HL-60/S4 treated with retinoic acid at 250 ng/mL for 4 days and 3 days (cell line): Measurements from ENCODE around the gene VGLL3.
"Not testable (repeated sequence)": the region's sequence is repeated elsewhere in the genome, so short reads cannot be mapped to it uniquely, and the experiment has no call there.

Experiments
- in situ Hi-C: fragments of 300-500 bp; cut with MboI; formaldehyde crosslinking; loops from 2 replicates; pipeline ENCODE4 v1.7.0; 2022; ENCODE audit warnings: low sequenced_read_pairs

The VGLL3 gene

DNA sequence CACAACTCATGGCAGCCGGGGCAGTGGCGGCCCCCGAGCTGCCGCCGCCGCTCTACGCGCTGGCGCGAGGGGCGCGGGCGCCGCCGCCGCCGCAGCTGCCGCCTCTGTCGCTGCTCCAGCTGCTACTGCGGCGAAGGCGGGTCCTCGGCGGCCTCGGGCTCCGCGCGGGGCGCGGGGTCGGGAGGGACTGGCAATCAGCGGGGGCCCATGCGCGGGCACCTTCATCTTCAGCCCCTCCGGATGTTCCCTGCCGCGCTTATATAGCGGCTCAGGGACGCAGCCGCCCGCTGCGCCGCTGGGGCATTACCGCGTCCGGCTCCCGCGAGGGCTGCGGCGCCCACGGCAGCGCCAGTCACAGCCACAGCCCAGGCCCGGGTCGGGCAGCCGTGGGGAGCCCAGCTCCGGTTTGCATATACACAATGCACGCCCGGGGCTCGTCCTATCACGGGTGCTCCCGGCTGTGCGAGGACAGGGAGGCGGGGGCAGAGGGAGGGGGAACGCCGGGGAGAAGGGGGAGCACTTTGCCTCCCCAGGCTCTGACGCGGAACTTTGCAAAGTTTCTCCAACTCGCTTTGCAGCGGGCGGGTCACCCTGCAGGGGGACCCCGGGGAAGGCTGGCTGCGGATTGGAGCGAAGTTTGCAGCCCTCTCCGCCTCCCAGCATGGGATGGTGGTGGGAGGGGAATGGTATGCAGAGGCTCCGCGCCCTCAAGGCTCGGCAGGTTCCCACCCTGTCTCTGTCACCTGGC is at the start of gene VGLL3:
Gene VGLL3 (minus strand): TSS at position 416 of the 748 bp plus-strand sequence. CDS start 406 bp downstream, at position 10.
- in situ Hi-C loops, result no loop called here

DNA sequence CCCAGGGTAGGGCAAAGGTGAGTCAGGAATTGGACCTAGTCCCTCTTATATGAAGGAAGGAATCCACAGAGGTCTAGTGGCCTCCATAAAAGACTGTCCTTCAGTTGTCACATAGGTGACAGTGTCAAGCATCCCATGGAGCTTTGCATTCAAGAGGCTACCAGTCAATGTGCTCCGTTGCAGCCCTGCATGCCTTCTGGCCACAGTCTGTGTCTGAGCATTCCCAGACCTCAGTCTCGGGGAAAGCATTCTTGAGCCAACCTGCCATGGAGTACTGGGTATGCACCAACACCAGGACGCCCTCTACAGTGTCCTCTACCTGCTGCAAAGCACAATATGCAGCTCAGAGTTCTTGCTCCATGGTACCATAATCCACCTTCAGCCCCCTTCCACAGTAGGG is 46.7 kb upstream of the VGLL3 start:
- in situ Hi-C loops, result no loop called here

DNA sequence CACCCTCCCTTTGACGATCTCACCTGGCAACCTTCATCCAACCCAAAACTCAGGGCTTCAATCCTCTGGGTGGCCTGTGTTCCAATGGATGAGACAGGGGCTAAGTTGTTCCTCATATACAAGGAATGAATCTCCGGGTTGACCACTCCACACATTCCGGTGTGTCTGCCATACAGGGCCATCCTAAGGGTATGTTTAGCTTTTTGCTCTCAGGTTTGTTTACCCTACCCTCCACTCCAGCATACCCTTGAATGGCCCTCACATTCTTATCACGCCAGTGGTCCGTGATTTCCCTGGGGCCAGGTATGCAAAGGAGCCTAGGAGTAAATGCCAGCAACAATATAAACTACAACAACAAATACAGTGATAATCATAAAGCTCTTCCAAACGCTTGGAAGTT is 45.7 kb upstream of the VGLL3 start:
- in situ Hi-C loops, result no loop called here

DNA sequence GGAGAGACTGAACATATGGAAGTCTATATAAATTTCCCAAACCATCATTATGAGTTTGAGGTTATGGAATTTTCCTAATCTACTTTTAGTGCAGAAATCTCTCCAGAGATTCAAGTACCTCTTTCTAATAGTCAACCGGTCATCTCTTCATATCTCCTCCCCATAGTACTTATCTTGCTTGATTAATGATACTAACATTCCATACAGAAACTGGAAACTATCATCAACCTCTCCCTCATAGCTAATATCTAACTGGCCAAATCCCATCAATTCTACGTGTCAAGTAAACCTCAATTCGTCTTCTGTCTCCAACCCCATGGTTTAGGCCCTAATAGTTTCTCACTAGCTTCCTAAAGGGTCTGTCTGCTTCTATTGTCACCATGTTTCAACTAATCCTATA is 44.4 kb upstream of the VGLL3 start:
- in situ Hi-C loops, result no loop called here

DNA sequence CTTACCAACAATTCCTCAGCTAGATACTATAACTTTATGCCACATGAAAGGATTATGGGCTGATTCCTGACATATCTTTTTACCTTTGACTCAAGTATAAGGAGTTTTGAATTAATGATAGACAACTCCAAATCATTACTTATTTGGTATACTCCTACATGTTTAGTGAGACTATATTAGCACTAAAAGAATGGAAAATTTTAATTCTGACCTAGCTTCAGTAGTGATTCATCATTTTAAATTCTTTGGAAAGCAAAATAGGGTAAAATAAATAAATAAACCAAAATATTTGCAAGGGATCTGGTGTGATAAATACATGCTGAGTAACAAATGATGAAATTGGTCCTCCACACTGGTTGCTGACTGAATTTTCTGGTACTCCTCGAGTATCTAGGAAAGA is 42.3 kb upstream of the VGLL3 start:
- in situ Hi-C loops, result no loop called here

GRCh38 chr3:87025661-87026645 is 35.0 kb upstream of the VGLL3 start:
- in situ Hi-C loops, result no loop called here

GRCh38 chr3:87017370-87017769 is 26.4 kb upstream of the VGLL3 start:
- in situ Hi-C loops, result not testable (repeated sequence)

- in situ Hi-C loops, result no loop called here
These were observed 18.3 kb upstream of the VGLL3 start for GRCh38 chr3:87009271-87009670.

DNA sequence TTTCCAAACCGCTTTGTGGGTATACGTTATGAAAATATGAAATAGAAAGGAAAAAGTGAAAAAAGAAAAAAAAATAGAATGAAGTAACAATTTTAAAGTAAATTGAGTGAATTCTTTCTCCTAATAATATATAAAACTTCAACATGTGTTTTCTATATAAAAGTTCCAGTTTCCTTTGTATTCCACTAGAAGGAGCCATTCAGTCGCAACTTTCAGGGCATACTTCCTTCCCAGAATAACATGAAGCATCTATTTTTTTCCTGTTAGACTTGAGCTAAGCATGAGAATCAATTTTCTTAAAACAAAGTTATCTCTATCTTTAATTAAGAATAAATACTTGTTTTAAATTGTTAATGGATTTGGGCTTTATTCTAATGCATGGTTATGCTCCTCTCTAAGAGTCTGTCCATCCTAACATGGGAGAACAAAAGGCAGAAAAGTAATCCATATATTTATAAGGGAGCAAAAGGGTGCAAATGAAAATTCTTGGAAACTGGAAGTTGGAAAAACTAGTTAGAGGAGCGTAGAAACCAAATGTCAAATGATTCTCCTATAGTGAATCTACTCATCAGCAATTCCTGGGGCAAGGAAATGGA is 16.0 kb upstream of the VGLL3 start:
- in situ Hi-C loops, result no loop called here

- in situ Hi-C loops, result no loop called here
These were observed 13.9 kb upstream of the VGLL3 start for GRCh38 chr3:87004883-87005282.

- in situ Hi-C loops, result no loop called here
These were observed 11.4 kb upstream of the VGLL3 start for GRCh38 chr3:87002346-87002745.

DNA sequence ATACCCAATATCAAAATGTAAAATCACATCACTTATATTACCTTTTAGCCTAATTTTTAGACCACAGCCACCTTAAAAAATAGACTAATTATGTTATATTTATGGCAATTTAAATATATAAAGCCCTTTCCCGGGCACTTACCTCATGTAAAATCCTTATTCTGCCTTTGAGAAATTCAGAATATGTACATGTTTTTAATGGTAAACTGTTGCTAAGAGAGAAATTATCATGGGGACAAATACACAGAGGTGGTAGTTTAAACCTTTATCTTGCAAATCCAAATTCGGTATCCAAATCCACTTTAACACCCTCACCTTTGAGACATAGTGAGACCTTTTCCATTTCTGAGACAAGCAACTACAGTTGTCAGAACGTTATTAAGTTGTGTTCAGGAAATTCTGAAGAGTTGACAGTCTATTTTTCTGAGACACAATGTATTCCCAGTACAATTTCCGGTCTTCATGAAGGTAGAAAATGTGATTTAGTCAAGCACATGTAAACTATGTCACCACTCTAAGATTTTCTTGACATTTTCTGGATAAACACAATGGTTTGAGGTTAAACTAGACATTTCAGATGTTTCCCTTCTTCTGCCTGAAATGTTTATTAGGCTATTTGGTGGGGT is 10.6 kb upstream of the VGLL3 start:
- in situ Hi-C loops, result no loop called here

GRCh38 chr3:87000940-87001339 is 10.0 kb upstream of the VGLL3 start:
- in situ Hi-C loops, result no loop called here

- in situ Hi-C loops, result no loop called here
These were observed 7.6 kb upstream of the VGLL3 start for GRCh38 chr3:86998569-86998968.

DNA sequence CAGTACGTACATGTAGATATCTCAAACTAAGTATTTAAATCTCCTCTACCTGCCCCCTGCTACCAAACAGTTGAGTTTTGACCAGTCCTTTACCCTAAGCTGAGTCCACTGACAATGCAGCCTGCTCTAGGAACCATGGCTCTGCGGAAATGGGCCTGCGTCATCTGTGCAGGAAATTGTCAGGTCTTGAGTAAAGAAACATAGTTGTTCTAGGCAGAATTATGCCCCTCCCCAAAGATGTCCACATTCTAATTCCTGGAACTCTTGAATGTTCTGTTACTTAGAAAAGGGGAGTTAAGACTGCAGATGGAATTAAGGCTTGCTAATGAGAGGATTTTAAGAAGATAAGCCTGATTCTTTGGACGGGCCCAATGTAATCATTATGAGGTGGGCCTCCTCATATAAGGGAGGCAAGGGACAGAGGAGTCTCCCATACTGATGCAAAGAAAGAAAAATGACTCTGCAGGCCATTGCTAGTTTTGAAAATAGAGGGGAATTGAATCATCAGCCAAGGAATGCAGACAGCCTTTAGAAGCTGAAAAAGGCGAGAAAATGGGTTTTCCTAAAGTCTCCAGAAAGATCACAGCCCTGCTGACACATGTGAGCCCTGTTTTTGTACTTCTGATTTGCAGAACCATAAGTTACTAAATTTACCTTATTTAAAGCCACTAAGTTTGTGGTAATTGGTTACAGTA is 5.5 kb upstream of the VGLL3 start:
- in situ Hi-C loops, result no loop called here

DNA sequence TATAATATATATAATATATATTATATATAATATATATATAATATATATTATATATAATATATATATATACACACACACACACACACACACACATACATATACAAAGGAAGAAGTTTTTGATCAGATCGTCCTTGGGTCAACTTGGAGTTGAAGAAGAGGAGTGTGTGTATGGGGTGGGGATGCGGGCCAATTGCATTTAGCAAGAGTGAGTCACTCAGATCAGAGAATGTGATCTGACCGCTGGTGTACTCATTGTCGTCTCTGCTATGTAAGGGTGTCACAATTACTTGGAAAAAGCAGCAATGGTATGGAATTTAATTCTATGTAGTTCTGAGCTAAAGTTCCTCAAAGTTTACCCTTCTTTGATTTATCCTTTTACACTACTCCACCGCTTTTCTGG is 4.6 kb upstream of the VGLL3 start:
- in situ Hi-C loops, result no loop called here

- in situ Hi-C loops, result no loop called here
These were observed 2.8 kb upstream of the VGLL3 start for GRCh38 chr3:86993704-86994103.

- in situ Hi-C loops, result no loop called here
These were observed 989 bp upstream of the VGLL3 start for GRCh38 chr3:86991840-86992435.

DNA sequence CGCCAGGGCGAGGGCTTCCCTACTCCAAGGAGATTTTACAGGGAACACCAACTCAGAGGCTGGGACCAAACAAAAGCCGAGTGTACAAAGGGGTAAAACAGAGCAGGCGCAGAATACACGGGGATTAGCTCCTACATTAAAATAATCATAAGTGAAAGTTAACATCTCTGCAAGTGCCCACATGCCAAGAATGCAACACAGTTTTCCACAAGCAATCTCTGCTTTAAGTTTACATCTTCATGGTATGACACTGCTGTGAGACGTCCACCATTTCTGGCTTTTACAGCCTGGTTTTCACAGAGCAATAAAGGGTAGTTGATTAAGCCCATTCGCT is 500 bp upstream of the VGLL3 start:
- in situ Hi-C loops, result no loop called here

- in situ Hi-C loops, result no loop called here
These were observed 776 bp downstream of the VGLL3 start for GRCh38 chr3:86990012-86990733.
